ENCODE data around the gene BAIAP2.

Gene BAIAP2

DNA sequence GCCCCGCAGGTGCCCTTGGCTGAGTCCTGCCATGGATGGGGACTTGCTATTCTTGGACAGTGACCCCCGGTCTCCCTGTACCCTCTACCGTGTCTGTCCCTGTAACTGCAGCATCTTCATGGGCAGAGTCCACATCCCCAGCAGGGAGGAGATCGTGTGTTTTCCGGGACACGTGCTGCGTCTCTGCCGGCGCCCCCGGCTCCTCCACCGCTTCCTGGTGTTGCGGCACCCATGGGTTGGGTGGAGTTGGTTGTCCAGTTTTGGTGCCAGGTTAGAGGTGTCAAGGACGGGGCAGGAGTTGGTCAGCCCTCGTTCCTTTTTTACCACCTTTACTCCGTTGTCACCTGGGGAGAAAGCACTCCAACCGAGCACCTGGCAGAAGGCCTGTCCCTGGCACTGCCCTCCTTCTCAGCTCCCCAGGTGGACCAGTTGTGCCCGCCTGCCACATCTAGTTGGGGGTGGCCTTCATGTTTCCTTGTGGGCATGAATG, 20.0 kb downstream of the BAIAP2 start:
- TF ChIP-seq, protein P1, sequence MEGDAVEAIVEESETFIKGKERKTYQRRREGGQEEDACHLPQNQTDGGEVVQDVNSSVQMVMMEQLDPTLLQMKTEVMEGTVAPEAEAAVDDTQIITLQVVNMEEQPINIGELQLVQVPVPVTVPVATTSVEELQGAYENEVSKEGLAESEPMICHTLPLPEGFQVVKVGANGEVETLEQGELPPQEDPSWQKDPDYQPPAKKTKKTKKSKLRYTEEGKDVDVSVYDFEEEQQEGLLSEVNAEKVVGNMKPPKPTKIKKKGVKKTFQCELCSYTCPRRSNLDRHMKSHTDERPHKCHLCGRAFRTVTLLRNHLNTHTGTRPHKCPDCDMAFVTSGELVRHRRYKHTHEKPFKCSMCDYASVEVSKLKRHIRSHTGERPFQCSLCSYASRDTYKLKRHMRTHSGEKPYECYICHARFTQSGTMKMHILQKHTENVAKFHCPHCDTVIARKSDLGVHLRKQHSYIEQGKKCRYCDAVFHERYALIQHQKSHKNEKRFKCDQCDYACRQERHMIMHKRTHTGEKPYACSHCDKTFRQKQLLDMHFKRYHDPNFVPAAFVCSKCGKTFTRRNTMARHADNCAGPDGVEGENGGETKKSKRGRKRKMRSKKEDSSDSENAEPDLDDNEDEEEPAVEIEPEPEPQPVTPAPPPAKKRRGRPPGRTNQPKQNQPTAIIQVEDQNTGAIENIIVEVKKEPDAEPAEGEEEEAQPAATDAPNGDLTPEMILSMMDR (IDR thresholded peaks at IDR 0.05; ENCODE audit: low read depth, low read length, missing control alignments): no peak
- H3K4me3 ChIP-seq (replicated peaks; ENCODE audit: low read depth, low read length): no peak overlapping the region
- DNase-seq (ENCODE audit: extremely low read depth, low read depth): no peak

- DNase-seq (ENCODE audit: extremely low read depth, low read depth): no peak
- TF ChIP-seq, protein P1 (IDR thresholded peaks at IDR 0.05; ENCODE audit: low read depth, low read length, missing control alignments): no peak
Observed at GRCh38 chr17:81056312-81056711, 21.4 kb downstream of the BAIAP2 start.

DNA sequence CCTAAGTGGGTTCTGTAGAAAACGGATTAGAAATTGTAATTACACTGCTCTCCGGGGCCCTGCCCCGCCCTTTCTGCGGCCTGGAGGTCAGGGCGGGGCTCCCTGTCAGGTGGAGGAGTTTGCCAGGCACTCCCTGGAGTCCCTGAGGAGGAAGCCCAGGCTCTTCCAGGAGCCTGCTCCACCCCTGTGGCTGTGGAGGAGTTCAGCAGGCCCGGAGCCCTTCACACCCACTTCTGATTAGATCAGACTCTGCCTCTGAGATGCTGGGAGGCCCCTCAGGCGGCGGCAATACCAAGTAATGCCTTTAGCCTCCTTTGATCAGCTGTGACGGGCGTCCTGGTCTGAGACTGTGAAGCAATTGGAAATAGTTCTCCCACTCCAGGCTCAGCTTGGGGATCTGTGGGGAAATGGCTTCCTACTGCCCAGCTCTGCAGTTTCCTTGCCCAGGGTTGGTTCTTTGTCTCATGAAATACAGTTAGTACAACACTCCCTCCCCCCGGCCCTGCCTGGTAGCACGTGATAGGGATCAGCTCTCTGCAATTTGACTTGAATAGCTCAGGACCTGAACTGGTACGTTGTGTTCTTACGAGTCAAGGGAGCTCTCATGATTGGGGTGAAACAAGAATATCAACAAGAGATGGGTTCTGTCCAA, 22.3 kb downstream of the BAIAP2 start:
- TF ChIP-seq, protein P1 (IDR thresholded peaks at IDR 0.05; ENCODE audit: low read depth, low read length, missing control alignments): no peak
- H3K4me3 ChIP-seq (replicated peaks; ENCODE audit: low read depth, low read length): no peak overlapping the region
- no peak for DNase-seq (ENCODE audit: extremely low read depth, low read depth)

More at GRCh38 chr17:81056312-81056711, 21.4 kb downstream of the BAIAP2 start:
- H3K4me3 ChIP-seq (replicated peaks; ENCODE audit: low read depth, low read length): no peak overlapping the region

GRCh38 chr17:81057777-81058176, 22.8 kb downstream of the BAIAP2 start:
- H3K4me3 ChIP-seq (replicated peaks; ENCODE audit: low read depth, low read length): no peak overlapping the region
- TF ChIP-seq, protein P1 (IDR thresholded peaks at IDR 0.05; ENCODE audit: low read depth, low read length, missing control alignments): no peak
- DNase-seq (ENCODE audit: extremely low read depth, low read depth): no peak

- H3K4me3 ChIP-seq (replicated peaks; ENCODE audit: low read depth, low read length): no peak overlapping the region
- TF ChIP-seq, protein P1 (IDR thresholded peaks at IDR 0.05; ENCODE audit: low read depth, low read length, missing control alignments): no peak
- no peak for DNase-seq (ENCODE audit: extremely low read depth, low read depth)
Observed at GRCh38 chr17:81058263-81058871, 23.4 kb downstream of the BAIAP2 start.

- no peak overlapping the region for H3K4me3 ChIP-seq (replicated peaks; ENCODE audit: low read depth, low read length)
- TF ChIP-seq, protein P1 (IDR thresholded peaks at IDR 0.05; ENCODE audit: low read depth, low read length, missing control alignments): no peak
- DNase-seq (ENCODE audit: extremely low read depth, low read depth): no peak
Observed at GRCh38 chr17:81059026-81059425, 24.1 kb downstream of the BAIAP2 start.
